Measurements from ENCODE around the gene RASSF5.
A peak's percentile ranks its signal among the peaks of the same experiment; 100 is the strongest.
"Not testable (repeated sequence)": the region's sequence is repeated elsewhere in the genome, so short reads cannot be mapped to it uniquely, and the experiment has no call there.

RASSF5 gene

GRCh38 chr1:206476591-206476990 lies 30.7 kb upstream of the RASSF5 start:
- DNase-seq (ENCODE audit: low read depth in 3 of 3, low spot score in 1 of 3): no peak

GRCh38 chr1:206477110-206477509 lies 30.2 kb upstream of the RASSF5 start:
- DNase-seq (ENCODE audit: low read depth in 3 of 3, low spot score in 1 of 3): no peak

- no peak for DNase-seq (ENCODE audit: low read depth in 3 of 3, low spot score in 1 of 3)
Measured at GRCh38 chr1:206477581-206478380, 29.6 kb upstream of the RASSF5 start.

- no peak for DNase-seq (ENCODE audit: low read depth in 3 of 3, low spot score in 1 of 3)
Measured at GRCh38 chr1:206478746-206479145, 28.6 kb upstream of the RASSF5 start.

GRCh38 chr1:206479183-206480125 lies 27.9 kb upstream of the RASSF5 start:
- peak; percentile 18 to 58 (median 33) for DNase-seq (ENCODE audit: low read depth in 3 of 3, low spot score in 1 of 3)

- DNase-seq (ENCODE audit: low read depth in 3 of 3, low spot score in 1 of 3): no peak
Measured at GRCh38 chr1:206480211-206480610, 27.1 kb upstream of the RASSF5 start.

GRCh38 chr1:206482611-206483010 lies 24.7 kb upstream of the RASSF5 start:
- no peak for DNase-seq (ENCODE audit: low read depth in 3 of 3, low spot score in 1 of 3)

GRCh38 chr1:206483864-206484263 lies 23.5 kb upstream of the RASSF5 start:
- DNase-seq (ENCODE audit: low read depth in 3 of 3, low spot score in 1 of 3): not testable (repeated sequence)

GRCh38 chr1:206484901-206485300 lies 22.4 kb upstream of the RASSF5 start:
- no peak for DNase-seq (ENCODE audit: low read depth in 3 of 3, low spot score in 1 of 3)

- DNase-seq (ENCODE audit: low read depth in 3 of 3, low spot score in 1 of 3): no peak
Measured at GRCh38 chr1:206486995-206487788, 20.1 kb upstream of the RASSF5 start.

GRCh38 chr1:206487970-206488369 lies 19.4 kb upstream of the RASSF5 start:
- DNase-seq (ENCODE audit: low read depth in 3 of 3, low spot score in 1 of 3): no peak

- no peak for DNase-seq (ENCODE audit: low read depth in 3 of 3, low spot score in 1 of 3)
Measured at GRCh38 chr1:206488466-206488865, 18.9 kb upstream of the RASSF5 start.

- peak; percentile 24 to 76 (median 48) for DNase-seq (ENCODE audit: low read depth in 3 of 3, low spot score in 1 of 3)
Measured at GRCh38 chr1:206489980-206490770, 17.2 kb upstream of the RASSF5 start.

GRCh38 chr1:206490771-206491405 lies 16.4 kb upstream of the RASSF5 start:
- DNase-seq (ENCODE audit: low read depth in 3 of 3, low spot score in 1 of 3): no peak

- DNase-seq (ENCODE audit: low read depth in 3 of 3, low spot score in 1 of 3): no peak
Measured at GRCh38 chr1:206491616-206492015, 15.7 kb upstream of the RASSF5 start.

GRCh38 chr1:206492589-206492988 lies 14.7 kb upstream of the RASSF5 start:
- DNase-seq (ENCODE audit: low read depth in 3 of 3, low spot score in 1 of 3): no peak

- no peak for DNase-seq (ENCODE audit: low read depth in 3 of 3, low spot score in 1 of 3)
Measured at GRCh38 chr1:206493279-206493678, 14.1 kb upstream of the RASSF5 start.

- DNase-seq (ENCODE audit: low read depth in 3 of 3, low spot score in 1 of 3): no peak
Measured at GRCh38 chr1:206495011-206495461, 12.3 kb upstream of the RASSF5 start.

GRCh38 chr1:206495493-206496046 lies 11.8 kb upstream of the RASSF5 start:
- no peak for DNase-seq (ENCODE audit: low read depth in 3 of 3, low spot score in 1 of 3)

Data from stimulated activated CD4-positive, alpha-beta T cell treated with anti-CD3 and anti-CD28 coated beads, TNF-alpha, amount 100 ng/mL, for 1 hour (primary cell).